Measurements from ENCODE around the gene LRRC75A.
A peak's percentile ranks its signal among the peaks of the same experiment; 100 is the strongest.
"Not testable (repeated sequence)": the region's sequence is repeated elsewhere in the genome, so short reads cannot be mapped to it uniquely, and the experiment has no call there.

LRRC75A gene, protein sequence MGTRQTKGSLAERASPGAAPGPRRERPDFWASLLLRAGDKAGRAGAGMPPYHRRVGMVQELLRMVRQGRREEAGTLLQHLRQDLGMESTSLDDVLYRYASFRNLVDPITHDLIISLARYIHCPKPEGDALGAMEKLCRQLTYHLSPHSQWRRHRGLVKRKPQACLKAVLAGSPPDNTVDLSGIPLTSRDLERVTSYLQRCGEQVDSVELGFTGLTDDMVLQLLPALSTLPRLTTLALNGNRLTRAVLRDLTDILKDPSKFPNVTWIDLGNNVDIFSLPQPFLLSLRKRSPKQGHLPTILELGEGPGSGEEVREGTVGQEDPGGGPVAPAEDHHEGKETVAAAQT

DNA sequence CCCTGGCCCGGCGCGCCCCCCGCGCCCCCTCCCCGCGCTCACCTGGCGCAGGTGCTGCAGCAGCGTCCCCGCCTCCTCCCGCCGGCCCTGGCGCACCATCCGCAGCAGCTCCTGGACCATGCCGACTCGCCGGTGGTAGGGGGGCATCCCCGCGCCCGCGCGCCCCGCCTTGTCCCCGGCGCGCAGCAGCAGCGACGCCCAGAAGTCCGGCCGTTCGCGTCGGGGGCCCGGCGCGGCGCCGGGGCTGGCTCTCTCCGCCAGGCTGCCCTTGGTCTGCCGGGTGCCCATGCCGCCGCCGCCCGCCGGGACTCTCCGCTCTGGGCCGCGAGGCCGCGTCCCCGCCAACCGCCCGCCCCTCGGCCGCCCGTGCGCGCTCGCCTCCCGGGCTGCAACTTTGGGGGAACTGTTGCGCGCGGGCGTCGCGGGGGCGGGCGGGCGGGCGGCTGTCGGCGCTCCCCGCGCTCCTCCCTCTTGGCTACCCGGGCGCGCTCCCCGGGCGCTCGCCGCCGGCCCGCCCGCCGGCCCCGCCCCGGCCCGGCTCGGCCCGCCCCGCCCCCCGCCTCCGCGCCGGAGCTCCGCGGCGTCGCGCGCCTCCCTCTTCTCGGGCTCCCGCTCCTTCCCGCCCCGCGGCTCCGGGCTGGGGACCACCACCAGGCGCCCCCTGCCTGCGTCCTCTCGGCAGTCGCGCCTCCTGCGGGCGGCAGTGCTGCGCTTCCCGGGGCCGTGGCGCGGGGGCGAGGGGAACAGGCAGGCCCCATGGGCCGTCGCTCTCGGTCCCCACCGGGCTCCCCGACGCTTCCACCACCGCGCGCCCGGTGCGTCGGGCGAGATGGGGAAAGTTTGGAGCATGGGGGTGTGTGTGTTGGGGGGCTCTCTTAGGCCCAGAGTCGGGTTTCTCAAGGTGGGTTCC lies at the start of gene LRRC75A:
Gene LRRC75A, minus strand, starts transcription at position 491 of the 910 bp plus-strand sequence. Its CDS starts 203 bp downstream, at position 288.
- peak in 18 of 56 donors; percentile 16 to 74 (median 37) for DNase-seq

- DNase-seq: no peak
These were observed 45.1 kb upstream of the LRRC75A start for GRCh38 chr17:16537130-16537458.

DNA sequence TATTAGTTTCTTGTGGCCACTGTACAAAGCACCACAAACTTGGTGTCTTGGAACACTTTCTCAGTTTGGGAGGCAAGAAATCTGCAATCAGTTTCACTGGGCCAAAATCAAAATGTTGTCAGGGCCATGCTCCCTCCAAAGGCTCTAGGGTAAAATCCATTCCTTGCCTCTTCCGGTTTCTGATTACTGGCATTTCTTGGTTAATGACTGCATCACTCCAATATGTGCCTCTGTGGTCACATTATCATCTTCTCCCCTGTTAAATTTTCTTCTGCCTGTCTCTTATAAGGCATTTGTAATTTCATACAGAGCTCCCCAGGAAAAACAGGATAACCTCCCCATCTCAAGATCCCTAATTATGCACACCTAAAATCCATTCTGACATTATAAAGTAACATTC lies 42.2 kb upstream of the LRRC75A start:
- no peak for DNase-seq

DNA sequence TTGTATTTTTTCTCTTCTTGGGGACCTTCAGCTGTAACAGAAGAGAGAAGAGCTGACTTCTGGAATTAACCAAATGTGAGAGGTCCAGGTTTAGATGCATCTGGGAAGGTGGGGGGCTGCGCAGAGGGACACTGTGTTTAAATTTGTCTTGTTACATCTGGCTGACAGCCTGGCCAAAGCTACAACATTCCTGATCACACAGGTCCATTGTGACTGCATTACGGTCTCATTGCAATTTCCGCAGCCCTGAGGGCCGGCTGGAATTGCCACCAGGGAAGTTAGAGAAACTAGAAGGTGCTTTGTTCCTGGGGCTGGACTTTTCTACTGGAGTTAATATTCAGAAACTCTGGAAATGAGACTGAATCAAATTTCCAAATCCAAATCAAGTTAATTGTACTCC lies 37.9 kb upstream of the LRRC75A start:
- no peak for DNase-seq

DNA sequence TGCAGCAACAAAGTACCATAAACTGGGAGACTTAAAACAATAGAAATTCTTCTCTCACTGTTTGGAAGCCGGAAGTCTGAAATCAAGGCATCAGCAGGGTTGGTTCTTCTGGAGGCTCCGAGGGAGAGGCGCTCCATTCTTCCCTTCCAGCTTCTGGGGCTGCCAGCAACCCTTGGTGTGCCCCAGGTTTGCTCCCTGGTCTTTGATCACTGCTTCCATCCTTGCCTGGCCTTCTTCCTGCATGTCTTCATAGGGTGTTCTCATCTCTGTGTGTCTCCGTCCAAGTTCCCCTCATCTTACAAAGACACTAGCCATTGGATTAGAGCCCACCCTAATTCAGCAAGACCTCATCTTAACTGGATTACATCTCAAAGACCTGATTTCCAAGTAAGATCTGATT lies 35.3 kb upstream of the LRRC75A start:
- DNase-seq: no peak

DNA sequence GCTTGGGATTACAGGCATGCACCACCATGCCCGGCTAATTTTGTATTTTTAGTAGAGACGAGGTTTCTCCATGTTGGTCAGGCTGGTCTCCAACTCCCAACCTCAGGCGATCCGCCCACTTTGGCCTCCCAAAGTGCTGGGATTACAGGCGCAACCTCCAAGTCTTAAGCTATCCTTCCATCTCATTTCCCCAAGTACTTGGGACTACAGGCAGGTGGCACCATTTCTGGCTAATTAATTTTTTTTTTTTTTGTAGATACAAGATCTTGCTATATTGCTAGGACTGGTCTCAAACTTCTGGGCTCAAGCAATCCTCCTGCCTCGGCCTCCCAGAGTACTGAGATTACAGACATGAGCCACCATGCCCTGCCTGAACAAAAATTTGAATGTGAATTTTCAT lies 33.6 kb upstream of the LRRC75A start:
- DNase-seq: not testable (repeated sequence)

GRCh38 chr17:16521070-16521727 lies 29.2 kb upstream of the LRRC75A start:
- peak in 50 of 56 donors; percentile 2 to 81 (median 38) for DNase-seq

DNA sequence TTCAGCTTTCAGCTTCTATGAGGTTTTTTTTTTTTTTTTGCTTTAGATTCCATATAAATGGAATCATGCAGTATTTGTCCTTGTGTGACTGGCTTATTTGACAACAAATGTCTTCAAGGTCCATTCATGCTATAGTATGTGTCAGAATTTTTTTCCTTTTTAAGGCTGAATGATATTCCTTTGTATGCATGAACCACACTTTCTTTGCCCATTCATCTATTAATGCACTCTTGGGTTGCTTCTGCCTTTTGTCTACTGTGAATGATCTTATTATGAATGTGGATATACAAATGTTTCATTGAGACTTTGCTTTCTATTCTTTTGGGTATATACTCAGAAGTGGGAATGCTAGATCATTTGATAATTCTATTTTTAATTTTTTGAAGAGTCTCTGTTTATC lies 27.0 kb upstream of the LRRC75A start:
- DNase-seq: no peak

DNA sequence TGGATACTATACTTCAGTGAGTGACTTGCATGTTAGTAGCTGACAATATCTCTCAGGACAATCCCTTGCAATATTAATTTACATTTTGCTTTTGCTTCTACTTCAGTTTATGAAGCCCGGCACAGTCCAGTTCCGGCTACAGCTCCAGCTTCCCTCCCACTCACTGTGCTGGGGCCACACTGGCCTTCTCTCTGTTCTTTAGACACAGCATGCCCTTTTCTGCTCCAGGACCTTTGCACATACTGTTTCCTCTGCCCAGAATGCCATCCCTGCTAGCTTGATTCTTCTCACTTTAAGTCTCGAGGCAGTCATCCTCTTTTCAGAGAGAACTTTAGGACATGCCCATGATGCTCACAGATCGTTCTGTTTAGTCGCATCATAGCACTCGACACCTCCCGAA lies 25.5 kb upstream of the LRRC75A start:
- no peak for DNase-seq

GRCh38 chr17:16516594-16517051 lies 24.6 kb upstream of the LRRC75A start:
- peak in 45 of 56 donors; percentile 3 to 85 (median 47) for DNase-seq

- DNase-seq: no peak
These were observed 23.9 kb upstream of the LRRC75A start for GRCh38 chr17:16515933-16516332.

DNA sequence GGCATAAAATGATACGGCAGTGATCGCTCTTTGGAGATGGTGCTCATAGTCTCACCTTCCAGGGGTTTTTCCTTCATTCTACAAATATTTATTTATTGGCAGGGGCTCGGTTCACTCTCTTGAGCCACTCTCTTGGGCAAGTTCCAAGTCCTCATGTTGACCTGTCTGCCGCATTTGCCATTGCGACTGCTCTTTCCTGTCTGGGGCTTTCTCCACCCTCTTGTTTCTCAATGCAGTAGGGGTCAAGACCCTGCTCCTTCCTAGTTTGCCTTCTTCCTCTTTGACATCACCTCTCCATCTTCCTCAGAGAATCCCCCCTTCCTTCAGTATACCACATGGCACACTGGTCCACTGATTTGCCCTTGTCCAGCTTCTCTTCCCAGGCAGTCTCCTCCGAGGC lies 21.9 kb upstream of the LRRC75A start:
- DNase-seq: no peak

GRCh38 chr17:16512011-16512410 lies 20.0 kb upstream of the LRRC75A start:
- no peak for DNase-seq

DNA sequence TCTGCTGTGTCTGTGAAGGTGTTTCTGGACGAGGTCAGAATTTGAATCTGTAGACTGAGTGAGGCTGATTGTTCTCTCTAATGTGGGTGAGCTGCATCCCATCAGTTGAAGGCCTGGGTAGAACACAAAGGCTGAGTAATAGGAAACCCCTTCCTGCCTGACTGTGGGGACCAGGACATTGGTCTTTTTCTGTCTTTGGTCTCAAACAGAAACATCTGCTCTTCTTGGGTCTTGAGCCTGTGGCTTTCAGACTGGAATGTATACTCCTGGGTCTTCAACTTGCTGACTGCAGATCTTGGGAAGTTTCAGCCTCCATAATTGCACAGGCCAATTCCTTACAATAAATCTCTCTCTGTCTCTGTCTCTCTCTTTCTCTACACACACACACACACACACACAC lies 19.6 kb upstream of the LRRC75A start:
- no peak for DNase-seq

- DNase-seq: no peak
These were observed 16.0 kb upstream of the LRRC75A start for GRCh38 chr17:16507918-16508533.

DNA sequence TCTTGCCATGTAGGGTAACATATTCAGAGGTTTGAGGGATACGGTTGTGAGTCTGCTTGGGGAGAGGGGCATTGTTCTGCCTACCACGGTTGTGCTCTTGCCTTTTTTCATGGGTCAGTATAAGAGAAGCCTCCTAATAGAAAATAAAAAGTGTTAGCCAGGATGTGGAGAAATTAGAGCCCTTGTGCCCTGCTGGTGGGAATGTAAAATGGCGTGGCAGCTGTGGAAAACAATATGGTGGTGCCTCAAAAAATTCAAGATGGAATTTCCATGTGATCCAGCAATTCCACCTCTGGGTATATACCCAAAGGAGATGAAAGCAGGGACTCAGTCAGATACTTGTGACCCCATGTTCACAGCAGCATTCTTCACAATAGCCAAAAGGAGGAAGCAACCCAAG lies 14.2 kb upstream of the LRRC75A start:
- no peak for DNase-seq

DNA sequence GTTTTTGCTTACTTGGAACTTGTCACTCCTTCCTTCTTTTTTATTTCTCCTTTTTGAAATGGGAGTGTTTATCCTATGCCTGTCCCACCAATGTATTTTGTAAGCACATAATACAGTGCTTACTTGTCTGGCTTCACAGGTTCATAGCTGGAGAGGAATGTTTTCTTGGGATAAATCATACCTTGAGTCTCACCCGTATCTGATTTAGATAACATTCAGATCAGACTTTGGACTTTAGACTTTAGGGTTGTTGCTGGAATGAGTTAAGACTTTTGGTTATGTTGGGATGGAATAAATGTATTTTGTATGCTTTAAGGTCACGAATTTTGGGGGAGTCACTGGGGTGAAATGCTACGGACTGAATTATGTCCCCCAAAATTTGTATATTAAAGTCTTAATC lies 13.0 kb upstream of the LRRC75A start:
- no peak for DNase-seq

DNA sequence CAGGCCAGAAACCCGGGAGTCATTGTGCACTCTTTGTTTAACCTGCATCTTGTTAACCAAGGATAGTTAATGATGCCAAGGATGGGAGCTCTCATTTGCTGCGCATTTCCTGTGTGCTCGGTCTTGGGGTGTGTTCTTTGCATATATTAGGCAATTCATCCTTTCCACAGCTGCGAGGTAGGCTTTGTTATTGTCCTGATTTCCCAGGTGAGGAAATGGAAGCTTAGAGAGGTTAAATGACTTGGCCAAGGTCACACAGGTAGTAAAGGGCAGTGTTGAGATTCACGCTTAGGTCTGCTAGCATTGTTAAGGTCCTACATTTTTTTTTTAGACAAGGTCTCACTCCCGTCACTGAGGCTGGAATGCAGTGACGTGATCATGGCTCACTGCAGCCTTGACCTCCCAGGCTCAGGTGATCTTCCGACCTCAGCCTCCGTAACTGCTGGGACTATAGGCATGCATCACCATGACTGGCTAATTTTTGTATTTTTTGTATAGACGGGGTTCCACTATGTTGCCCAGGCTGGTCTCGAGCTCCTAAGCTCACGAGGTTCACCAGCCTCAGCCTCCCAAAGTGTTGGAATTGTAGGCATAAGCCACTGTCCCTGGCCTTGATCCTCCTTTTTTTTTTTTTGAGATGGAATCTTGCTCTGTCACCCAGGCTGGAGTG lies 5.0 kb upstream of the LRRC75A start:
- DNase-seq: no peak

DNA sequence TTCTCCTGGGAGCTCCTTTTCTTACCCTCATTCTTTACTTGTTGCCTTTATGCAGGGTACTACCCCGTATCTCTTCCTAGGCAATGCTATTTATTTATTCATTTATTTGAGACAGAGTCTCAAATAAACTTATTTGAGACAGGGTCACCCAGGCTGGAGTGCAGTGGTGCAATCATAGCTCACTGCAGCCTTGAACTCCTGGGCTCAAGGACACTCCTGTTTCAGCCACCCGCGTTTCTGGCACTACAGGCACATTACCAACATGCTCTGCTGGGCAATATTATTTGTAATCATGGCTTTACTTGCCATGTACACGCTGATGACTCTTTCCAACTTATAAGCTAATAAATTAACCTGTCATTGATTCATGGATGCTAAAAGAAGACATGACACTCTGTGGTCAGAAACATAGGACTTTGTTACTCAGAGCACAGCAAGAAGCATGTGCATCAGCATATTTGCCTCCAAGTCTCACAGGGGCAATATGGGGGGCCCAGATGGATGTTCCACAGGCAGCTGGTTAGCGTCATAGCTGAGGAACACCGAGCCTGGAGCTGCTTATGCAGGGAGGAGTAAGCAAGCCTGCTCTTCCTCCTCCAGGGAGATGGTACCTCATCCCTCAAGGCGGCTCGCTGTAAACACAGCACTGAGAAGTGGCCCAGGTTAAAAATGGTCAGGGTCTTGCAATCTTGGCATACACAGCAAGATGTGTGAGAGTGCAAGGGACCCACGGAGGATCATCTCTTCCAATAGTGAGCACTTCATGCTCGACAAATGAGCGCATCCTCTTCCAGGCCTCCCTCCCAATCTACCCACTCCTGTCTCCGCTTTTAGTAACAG lies 4.2 kb upstream of the LRRC75A start:
- DNase-seq: no peak

- no peak for DNase-seq
These were observed 3.6 kb upstream of the LRRC75A start for GRCh38 chr17:16495561-16495960.
